Inferior parietal cortex (tissue), 1 donor: ENCODE data around the gene NPTX1.

Source experiments
- DNase-seq: peaks from one replicate; pipeline ENCODE4 v3.0.0-alpha.2; 2016; ENCODE audit errors: extremely low spot score

Gene NPTX1

GRCh38 chr17:80426671-80427326 is 49.6 kb downstream of the NPTX1 start:
- peak; percentile 75 for DNase-seq

- no peak for DNase-seq
Measured at GRCh38 chr17:80425835-80426426, 50.5 kb downstream of the NPTX1 start.

GRCh38 chr17:80424878-80425765 is 51.3 kb downstream of the NPTX1 start:
- no peak for DNase-seq

GRCh38 chr17:80424261-80424660 is 52.1 kb downstream of the NPTX1 start:
- no peak for DNase-seq

- no peak for DNase-seq
Measured at GRCh38 chr17:80423536-80424225, 52.7 kb downstream of the NPTX1 start.

- no peak for DNase-seq
Measured at GRCh38 chr17:80422981-80423380, 53.4 kb downstream of the NPTX1 start.

- no peak for DNase-seq
Measured at GRCh38 chr17:80422276-80422675, 54.1 kb downstream of the NPTX1 start.

- DNase-seq, result no peak
Measured at GRCh38 chr17:80421381-80422090, 54.9 kb downstream of the NPTX1 start.

GRCh38 chr17:80419255-80419654 is 57.2 kb downstream of the NPTX1 start:
- no peak for DNase-seq

GRCh38 chr17:80418589-80418988 is 57.8 kb downstream of the NPTX1 start:
- DNase-seq, result no peak
